ENCODE measurements around the gene OR6C2.
"Not testable (repeated sequence)": the region's sequence is repeated elsewhere in the genome, so short reads cannot be mapped to it uniquely, and the experiment has no call there.

Gene OR6C2

GRCh38 chr12:55448825-55449224, 4.9 kb downstream of the OR6C2 start:
- no peaks in the 10 kb centered on the region for H3K4me1 ChIP-seq (ENCODE audit: control insufficient read depth in 2 of 2, insufficient read depth in 1 of 2, low read depth in 1 of 2, low read length in 2 of 2)
- H3K4me3 ChIP-seq (ENCODE audit: low read length in 2 of 2) = no peak overlapping the region
- H3K9ac ChIP-seq (ENCODE audit: low read depth, low read length, poor library complexity) = no peak overlapping the region
- H3K23ac ChIP-seq (ENCODE audit: low read depth, low read length, poor library complexity) = no peak overlapping the region
- no peaks in the 10 kb centered on the region for H3K79me1 ChIP-seq (ENCODE audit: low read depth, low read length)
- no peak overlapping the region for H4K91ac ChIP-seq (ENCODE audit: low read depth, low read length, poor library complexity)
- H2BK5ac ChIP-seq (ENCODE audit: low read length) = no peak overlapping the region
- no peak overlapping the region for H2BK12ac ChIP-seq (ENCODE audit: low read length)
- H3K36me3 ChIP-seq (replicated peaks in 1 of 2; ENCODE audit: control insufficient read depth in 2 of 2, insufficient read depth in 2 of 2, low read length in 2 of 2) = no peaks in the 10 kb centered on the region
- H3K4me2 ChIP-seq (ENCODE audit: insufficient read depth, low read length, poor library complexity, severe bottlenecking) = no peak overlapping the region
- no peak for DNase-seq (ENCODE audit: low spot score)
- H2AK5ac ChIP-seq (ENCODE audit: low read depth, low read length) = no peak overlapping the region
- no peak overlapping the region for H2BK15ac ChIP-seq (ENCODE audit: low read length)
- no peaks in the 10 kb centered on the region for H3K27me3 ChIP-seq (ENCODE audit: control insufficient read depth in 3 of 3, insufficient read depth in 3 of 3, low read depth in 1 of 3, low read length in 3 of 3)
- H4K8ac ChIP-seq (ENCODE audit: low read depth, low read length) = no peak overlapping the region
- H2BK120ac ChIP-seq (ENCODE audit: low read depth, low read length) = no peak overlapping the region
- no peak overlapping the region for H3K14ac ChIP-seq (ENCODE audit: low read length)
- H2AFZ ChIP-seq (ENCODE audit: low read length) = no peak overlapping the region
- H3K9me3 ChIP-seq (replicated peaks in 1 of 2; ENCODE audit: control insufficient read depth in 2 of 2, insufficient read depth in 1 of 2, low read depth in 1 of 2, low read length in 2 of 2) = no peaks in the 10 kb centered on the region
- H3K18ac ChIP-seq (ENCODE audit: low read length) = no peak overlapping the region
- no peak overlapping the region for H3K4ac ChIP-seq (ENCODE audit: low read length)
- H3K27ac ChIP-seq (replicated peaks; ENCODE audit: low read length) = no peak overlapping the region

- not testable (repeated sequence) for H2BK120ac ChIP-seq (ENCODE audit: low read depth, low read length); H3K18ac ChIP-seq (ENCODE audit: low read length); H2BK12ac ChIP-seq (ENCODE audit: low read length); H4K91ac ChIP-seq (ENCODE audit: low read depth, low read length, poor library complexity); H3K36me3 ChIP-seq (replicated peaks in 1 of 2; ENCODE audit: control insufficient read depth in 2 of 2, insufficient read depth in 2 of 2, low read length in 2 of 2); DNase-seq (ENCODE audit: low spot score); H3K79me1 ChIP-seq (ENCODE audit: low read depth, low read length); H4K8ac ChIP-seq (ENCODE audit: low read depth, low read length); H2AFZ ChIP-seq (ENCODE audit: low read length); H2BK15ac ChIP-seq (ENCODE audit: low read length); H3K9ac ChIP-seq (ENCODE audit: low read depth, low read length, poor library complexity); H3K4me1 ChIP-seq (ENCODE audit: control insufficient read depth in 2 of 2, insufficient read depth in 1 of 2, low read depth in 1 of 2, low read length in 2 of 2); H3K23ac ChIP-seq (ENCODE audit: low read depth, low read length, poor library complexity); H2BK5ac ChIP-seq (ENCODE audit: low read length); H3K9me3 ChIP-seq (replicated peaks in 1 of 2; ENCODE audit: control insufficient read depth in 2 of 2, insufficient read depth in 1 of 2, low read depth in 1 of 2, low read length in 2 of 2); H3K14ac ChIP-seq (ENCODE audit: low read length); H3K4me2 ChIP-seq (ENCODE audit: insufficient read depth, low read length, poor library complexity, severe bottlenecking); H3K4ac ChIP-seq (ENCODE audit: low read length); H3K27me3 ChIP-seq (ENCODE audit: control insufficient read depth in 3 of 3, insufficient read depth in 3 of 3, low read depth in 1 of 3, low read length in 3 of 3); H3K4me3 ChIP-seq (ENCODE audit: low read length in 2 of 2); H3K27ac ChIP-seq (replicated peaks; ENCODE audit: low read length); H2AK5ac ChIP-seq (ENCODE audit: low read depth, low read length)
- WGBS, 2 donors (ENCODE audit: extremely low coverage in 2 of 2, insufficient read length in 2 of 2, insufficient replicate concordance in 1 of 2) = no CpG with 5 or more reads among the region's 1 CpG
These were observed 21.1 kb downstream of the OR6C2 start for GRCh38 chr12:55464926-55465325.

GRCh38 chr12:55467836-55468235, 24.0 kb downstream of the OR6C2 start:
- H3K9me3 ChIP-seq (replicated peaks in 1 of 2; ENCODE audit: control insufficient read depth in 2 of 2, insufficient read depth in 1 of 2, low read depth in 1 of 2, low read length in 2 of 2) = no peaks in the 10 kb centered on the region
- H3K4me3 ChIP-seq (ENCODE audit: low read length in 2 of 2) = no peak overlapping the region
- no peak overlapping the region for H2BK5ac ChIP-seq (ENCODE audit: low read length)
- no peak for DNase-seq (ENCODE audit: low spot score)
- H3K27me3 ChIP-seq (ENCODE audit: control insufficient read depth in 3 of 3, insufficient read depth in 3 of 3, low read depth in 1 of 3, low read length in 3 of 3) = no peaks in the 10 kb centered on the region
- H3K4me1 ChIP-seq (ENCODE audit: control insufficient read depth in 2 of 2, insufficient read depth in 1 of 2, low read depth in 1 of 2, low read length in 2 of 2) = no peaks in the 10 kb centered on the region
- H3K9ac ChIP-seq (ENCODE audit: low read depth, low read length, poor library complexity) = no peak overlapping the region
- H3K18ac ChIP-seq (ENCODE audit: low read length) = no peak overlapping the region
- no CpG with 5 or more reads among the region's 2 CpGs for WGBS, 2 donors (ENCODE audit: extremely low coverage in 2 of 2, insufficient read length in 2 of 2, insufficient replicate concordance in 1 of 2)
- H3K14ac ChIP-seq (ENCODE audit: low read length) = no peak overlapping the region
- no peak overlapping the region for H4K8ac ChIP-seq (ENCODE audit: low read depth, low read length)
- no peak overlapping the region for H3K23ac ChIP-seq (ENCODE audit: low read depth, low read length, poor library complexity)
- no peak overlapping the region for H2BK12ac ChIP-seq (ENCODE audit: low read length)
- no peak overlapping the region for H2AK5ac ChIP-seq (ENCODE audit: low read depth, low read length)
- no peak overlapping the region for H2BK15ac ChIP-seq (ENCODE audit: low read length)
- no peak overlapping the region for H2BK120ac ChIP-seq (ENCODE audit: low read depth, low read length)
- H2AFZ ChIP-seq (ENCODE audit: low read length) = no peak overlapping the region
- H3K27ac ChIP-seq (replicated peaks; ENCODE audit: low read length) = no peak overlapping the region
- H3K4me2 ChIP-seq (ENCODE audit: insufficient read depth, low read length, poor library complexity, severe bottlenecking) = no peak overlapping the region
- H3K79me1 ChIP-seq (ENCODE audit: low read depth, low read length) = no peaks in the 10 kb centered on the region
- no peak overlapping the region for H4K91ac ChIP-seq (ENCODE audit: low read depth, low read length, poor library complexity)
- no peak overlapping the region for H3K4ac ChIP-seq (ENCODE audit: low read length)
- H3K36me3 ChIP-seq (replicated peaks in 1 of 2; ENCODE audit: control insufficient read depth in 2 of 2, insufficient read depth in 2 of 2, low read length in 2 of 2) = no peaks in the 10 kb centered on the region

- H3K18ac ChIP-seq (ENCODE audit: low read length) = no peak overlapping the region
- no peaks in the 10 kb centered on the region for H3K9me3 ChIP-seq (replicated peaks in 1 of 2; ENCODE audit: control insufficient read depth in 2 of 2, insufficient read depth in 1 of 2, low read depth in 1 of 2, low read length in 2 of 2)
- no peak overlapping the region for H3K23ac ChIP-seq (ENCODE audit: low read depth, low read length, poor library complexity)
- no peak overlapping the region for H2BK120ac ChIP-seq (ENCODE audit: low read depth, low read length)
- no peak overlapping the region for H4K8ac ChIP-seq (ENCODE audit: low read depth, low read length)
- no peak for DNase-seq (ENCODE audit: low spot score)
- no peak overlapping the region for H2AFZ ChIP-seq (ENCODE audit: low read length)
- H2AK5ac ChIP-seq (ENCODE audit: low read depth, low read length) = no peak overlapping the region
- H2BK12ac ChIP-seq (ENCODE audit: low read length) = no peak overlapping the region
- WGBS, 2 donors (ENCODE audit: extremely low coverage in 2 of 2, insufficient read length in 2 of 2, insufficient replicate concordance in 1 of 2) = no CpG with 5 or more reads among the region's 2 CpGs
- H3K14ac ChIP-seq (ENCODE audit: low read length) = no peak overlapping the region
- H3K9ac ChIP-seq (ENCODE audit: low read depth, low read length, poor library complexity) = no peak overlapping the region
- H3K79me1 ChIP-seq (ENCODE audit: low read depth, low read length) = no peaks in the 10 kb centered on the region
- H3K27me3 ChIP-seq (ENCODE audit: control insufficient read depth in 3 of 3, insufficient read depth in 3 of 3, low read depth in 1 of 3, low read length in 3 of 3) = no peaks in the 10 kb centered on the region
- no peak overlapping the region for H3K4me3 ChIP-seq (ENCODE audit: low read length in 2 of 2)
- no peak overlapping the region for H4K91ac ChIP-seq (ENCODE audit: low read depth, low read length, poor library complexity)
- no peak overlapping the region for H2BK5ac ChIP-seq (ENCODE audit: low read length)
- no peak overlapping the region for H3K27ac ChIP-seq (replicated peaks; ENCODE audit: low read length)
- no peak overlapping the region for H3K4me2 ChIP-seq (ENCODE audit: insufficient read depth, low read length, poor library complexity, severe bottlenecking)
- H3K4ac ChIP-seq (ENCODE audit: low read length) = no peak overlapping the region
- no peaks in the 10 kb centered on the region for H3K4me1 ChIP-seq (ENCODE audit: control insufficient read depth in 2 of 2, insufficient read depth in 1 of 2, low read depth in 1 of 2, low read length in 2 of 2)
- no peak overlapping the region for H2BK15ac ChIP-seq (ENCODE audit: low read length)
- H3K36me3 ChIP-seq (replicated peaks in 1 of 2; ENCODE audit: control insufficient read depth in 2 of 2, insufficient read depth in 2 of 2, low read length in 2 of 2) = no peaks in the 10 kb centered on the region
These were observed 25.4 kb downstream of the OR6C2 start for GRCh38 chr12:55469291-55469690.
